Panc1 (cell line): Measurements from ENCODE around the gene INPP5A.

Source experiments
- POLR2AphosphoS5 ChIP-seq: IDR thresholded peaks from 2 replicates; pipeline ENCODE4 v1.6.1; 2012; ENCODE audit warnings: mild to moderate bottlenecking, low read depth, low read length, moderate library complexity
- TF ChIP-seq, protein P1 (sequence below): fragments of 450-650 bp; IDR thresholded peaks from 2 replicates; pipeline ENCODE4 v1.5.1; 2017; ENCODE audit warnings: mild to moderate bottlenecking

GRCh38 chr10:132626761-132627665 is 89.4 kb downstream of the INPP5A start:
- TF ChIP-seq, protein P1, sequence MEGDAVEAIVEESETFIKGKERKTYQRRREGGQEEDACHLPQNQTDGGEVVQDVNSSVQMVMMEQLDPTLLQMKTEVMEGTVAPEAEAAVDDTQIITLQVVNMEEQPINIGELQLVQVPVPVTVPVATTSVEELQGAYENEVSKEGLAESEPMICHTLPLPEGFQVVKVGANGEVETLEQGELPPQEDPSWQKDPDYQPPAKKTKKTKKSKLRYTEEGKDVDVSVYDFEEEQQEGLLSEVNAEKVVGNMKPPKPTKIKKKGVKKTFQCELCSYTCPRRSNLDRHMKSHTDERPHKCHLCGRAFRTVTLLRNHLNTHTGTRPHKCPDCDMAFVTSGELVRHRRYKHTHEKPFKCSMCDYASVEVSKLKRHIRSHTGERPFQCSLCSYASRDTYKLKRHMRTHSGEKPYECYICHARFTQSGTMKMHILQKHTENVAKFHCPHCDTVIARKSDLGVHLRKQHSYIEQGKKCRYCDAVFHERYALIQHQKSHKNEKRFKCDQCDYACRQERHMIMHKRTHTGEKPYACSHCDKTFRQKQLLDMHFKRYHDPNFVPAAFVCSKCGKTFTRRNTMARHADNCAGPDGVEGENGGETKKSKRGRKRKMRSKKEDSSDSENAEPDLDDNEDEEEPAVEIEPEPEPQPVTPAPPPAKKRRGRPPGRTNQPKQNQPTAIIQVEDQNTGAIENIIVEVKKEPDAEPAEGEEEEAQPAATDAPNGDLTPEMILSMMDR = no peak
- TF ChIP-seq POLR2AphosphoS5 = no peak
